ENCODE measurements around the gene DPY19L1.
A peak's percentile ranks its signal among the peaks of the same experiment; 100 is the strongest.
"Not testable (repeated sequence)": the region's sequence is repeated elsewhere in the genome, so short reads cannot be mapped to it uniquely, and the experiment has no call there.

The DPY19L1 gene

DNA sequence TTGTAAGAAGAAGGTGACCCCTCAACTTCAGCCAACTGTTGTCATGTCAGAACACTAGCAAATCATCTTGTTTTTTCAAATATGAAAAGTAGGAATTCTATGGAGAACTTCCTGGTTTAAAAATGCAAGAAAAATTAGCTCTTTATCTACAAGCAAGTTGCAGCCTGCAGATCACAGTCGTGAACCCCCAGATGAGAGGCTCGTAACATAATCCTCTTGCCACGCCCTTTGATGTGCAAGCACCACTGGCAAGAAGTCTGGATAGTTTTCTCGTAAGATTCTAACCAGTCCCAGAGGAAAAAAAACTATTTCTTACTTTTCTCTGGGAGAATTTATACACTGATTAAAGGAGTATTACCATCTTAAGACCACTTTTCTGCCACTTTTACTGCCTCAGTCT is 132.3 kb downstream of the DPY19L1 start:
- peaks cover 4% of the 10 kb centered on the region for H3K27me3 Mint-ChIP-seq (ENCODE audit: low read depth)
- H3K27ac Mint-ChIP-seq, result no peak overlapping the region
- no peak for TF ChIP-seq CTCF (IDR thresholded peaks at IDR 0.05; ENCODE audit: unreplicated experiment in 3 of 3)

GRCh38 chr7:34903921-34904320 is 133.4 kb downstream of the DPY19L1 start:
- H3K27ac Mint-ChIP-seq, result peak overlapping the region in 1 of 3 experiments; percentile 34
- H3K4me1 Mint-ChIP-seq; H3K9me3 Mint-ChIP-seq; H3K36me3 Mint-ChIP-seq (ENCODE audit: low read depth); H3K4me3 Mint-ChIP-seq; H3K27me3 Mint-ChIP-seq (ENCODE audit: low read depth): not testable (repeated sequence)

More for the DNA sequence above, 132.3 kb downstream of the DPY19L1 start:
- no peak overlapping the region for H3K4me3 Mint-ChIP-seq
- no peaks in the 10 kb centered on the region for H3K4me1 Mint-ChIP-seq
- H3K9me3 Mint-ChIP-seq, result peaks cover 3% of the 10 kb centered on the region
- no peaks in the 10 kb centered on the region for H3K36me3 Mint-ChIP-seq (ENCODE audit: low read depth)

- peaks cover 3% of the 10 kb centered on the region for H3K9me3 Mint-ChIP-seq
- TF ChIP-seq CTCF (IDR thresholded peaks at IDR 0.05; ENCODE audit: unreplicated experiment in 3 of 3), result no peak
- H3K4me3 Mint-ChIP-seq, result no peak overlapping the region
These were observed 135.1 kb downstream of the DPY19L1 start for GRCh38 chr7:34902182-34902581.

DNA sequence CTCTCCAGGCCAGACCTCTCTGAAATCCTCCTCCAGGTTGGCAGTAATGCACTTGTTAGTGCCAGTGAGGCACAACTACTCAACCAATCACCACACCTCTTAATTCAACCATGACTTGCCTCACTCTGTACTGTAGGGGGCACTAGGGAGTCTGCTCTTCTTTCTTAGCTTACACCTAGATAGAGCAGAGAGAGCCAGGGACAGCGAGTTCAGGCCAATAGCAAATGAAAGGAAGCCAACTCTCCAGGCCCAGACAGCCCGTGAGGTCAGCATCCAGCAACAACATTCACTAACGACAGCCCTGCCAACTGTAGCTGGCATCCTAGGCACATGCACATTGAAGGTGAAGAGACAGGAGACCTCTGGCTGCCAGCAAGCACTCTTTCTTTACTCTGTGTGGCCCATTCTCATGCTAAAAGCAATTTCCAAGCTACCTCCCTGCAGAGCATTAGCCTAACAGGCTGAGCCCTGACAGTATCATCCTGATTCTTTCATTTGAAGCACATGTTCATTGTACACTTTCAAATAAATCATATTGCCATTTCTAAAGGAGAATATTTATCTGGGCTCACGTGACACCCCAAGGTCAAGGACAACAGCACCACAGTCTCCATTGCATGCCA is 136.3 kb downstream of the DPY19L1 start:
- Mint-ChIP-seq H3K36me3 (ENCODE audit: low read depth) (no peaks in the 10 kb centered on the region), H3K27me3 (ENCODE audit: low read depth) (peaks cover 8% of the 10 kb centered on the region), H3K4me3 (no peak overlapping the region), H3K4me1 (no peaks in the 10 kb centered on the region), H3K9me3 (peaks cover 9% of the 10 kb centered on the region), H3K27ac (no peak overlapping the region)
- TF ChIP-seq CTCF (IDR thresholded peaks at IDR 0.05; ENCODE audit: unreplicated experiment in 3 of 3), result no peak

More at GRCh38 chr7:34902182-34902581, 135.1 kb downstream of the DPY19L1 start:
- no peaks in the 10 kb centered on the region for H3K4me1 Mint-ChIP-seq
- peaks cover 10% of the 10 kb centered on the region for H3K27me3 Mint-ChIP-seq (ENCODE audit: low read depth)
- no peaks in the 10 kb centered on the region for H3K36me3 Mint-ChIP-seq (ENCODE audit: low read depth)
- H3K27ac Mint-ChIP-seq, result no peak overlapping the region

DNA sequence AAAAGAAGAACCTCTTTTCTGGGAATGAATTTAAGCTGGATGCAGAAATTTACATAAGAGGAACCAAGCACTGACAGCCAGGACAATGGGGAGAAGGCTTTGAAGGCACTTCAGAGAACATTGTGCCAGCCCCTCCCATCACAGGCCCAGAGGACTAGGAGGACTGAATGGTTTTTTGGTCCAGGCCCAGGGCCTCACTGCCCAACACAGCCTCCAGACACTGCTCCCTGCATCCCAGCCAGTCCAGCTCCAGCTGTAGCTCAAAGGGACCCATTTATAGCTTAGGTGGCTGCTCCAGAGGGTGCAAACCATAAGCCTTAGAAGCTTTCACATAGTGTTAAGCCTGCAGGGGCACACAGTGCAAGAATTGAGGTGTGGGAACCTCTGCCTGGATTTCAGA is 142.1 kb downstream of the DPY19L1 start:
- Mint-ChIP-seq H3K4me3 (no peak overlapping the region), H3K27ac (no peak overlapping the region), H3K4me1 (no peaks in the 10 kb centered on the region), H3K9me3 (peaks cover 21% of the 10 kb centered on the region), H3K27me3 (ENCODE audit: low read depth) (peaks cover 6% of the 10 kb centered on the region), H3K36me3 (ENCODE audit: low read depth) (no peaks in the 10 kb centered on the region)
- TF ChIP-seq CTCF (IDR thresholded peaks at IDR 0.05; ENCODE audit: unreplicated experiment in 3 of 3), result no peak

GRCh38 chr7:34889951-34890350 is 147.3 kb downstream of the DPY19L1 start:
- Mint-ChIP-seq H3K4me1 (no peaks in the 10 kb centered on the region), H3K36me3 (ENCODE audit: low read depth) (no peaks in the 10 kb centered on the region), H3K27ac (no peak overlapping the region), H3K4me3 (no peak overlapping the region), H3K9me3 (peaks cover 12% of the 10 kb centered on the region), H3K27me3 (ENCODE audit: low read depth) (no peaks in the 10 kb centered on the region)
- no peak for TF ChIP-seq CTCF (IDR thresholded peaks at IDR 0.05; ENCODE audit: unreplicated experiment in 3 of 3)

Data from nephron (organoid).